Measurements from ENCODE around the gene FZR1.

Gene FZR1

DNA sequence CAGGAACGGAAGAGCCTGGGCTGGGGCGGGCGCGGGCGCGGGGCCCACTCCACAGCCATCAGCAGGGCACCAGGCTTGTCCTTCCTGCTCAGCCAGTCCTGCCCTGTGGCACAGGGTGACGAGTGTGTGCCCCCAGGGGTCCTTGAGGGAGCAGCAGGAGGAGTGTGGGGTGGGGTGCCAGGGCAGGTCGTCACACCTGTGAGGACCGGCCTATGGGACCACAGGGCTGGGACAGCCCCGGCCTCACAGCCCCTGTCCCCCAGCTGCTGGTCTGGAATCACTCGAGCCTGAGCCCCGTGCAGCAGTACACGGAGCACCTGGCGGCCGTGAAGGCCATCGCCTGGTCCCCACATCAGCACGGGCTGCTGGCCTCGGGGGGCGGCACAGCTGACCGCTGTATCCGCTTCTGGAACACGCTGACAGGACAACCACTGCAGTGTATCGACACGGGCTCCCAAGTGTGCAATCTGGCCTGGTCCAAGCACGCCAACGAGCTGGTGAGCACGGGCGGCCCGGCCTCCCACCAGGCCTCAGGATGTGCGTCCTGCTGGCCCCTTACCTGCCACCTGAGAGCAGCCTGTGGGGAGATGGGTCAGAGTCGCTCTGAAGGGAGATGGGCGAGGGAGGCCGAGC lies 26.2 kb downstream of the FZR1 start:
- no peak overlapping the region for H3K4me3 Mint-ChIP-seq
- H3K36me3 Mint-ChIP-seq (ENCODE audit: low read depth): peaks cover 22% of the 10 kb centered on the region
- no peaks in the 10 kb centered on the region for H3K27me3 Mint-ChIP-seq (ENCODE audit: low read depth)
- no peak overlapping the region for H3K27ac Mint-ChIP-seq
- TF ChIP-seq, protein P1, sequence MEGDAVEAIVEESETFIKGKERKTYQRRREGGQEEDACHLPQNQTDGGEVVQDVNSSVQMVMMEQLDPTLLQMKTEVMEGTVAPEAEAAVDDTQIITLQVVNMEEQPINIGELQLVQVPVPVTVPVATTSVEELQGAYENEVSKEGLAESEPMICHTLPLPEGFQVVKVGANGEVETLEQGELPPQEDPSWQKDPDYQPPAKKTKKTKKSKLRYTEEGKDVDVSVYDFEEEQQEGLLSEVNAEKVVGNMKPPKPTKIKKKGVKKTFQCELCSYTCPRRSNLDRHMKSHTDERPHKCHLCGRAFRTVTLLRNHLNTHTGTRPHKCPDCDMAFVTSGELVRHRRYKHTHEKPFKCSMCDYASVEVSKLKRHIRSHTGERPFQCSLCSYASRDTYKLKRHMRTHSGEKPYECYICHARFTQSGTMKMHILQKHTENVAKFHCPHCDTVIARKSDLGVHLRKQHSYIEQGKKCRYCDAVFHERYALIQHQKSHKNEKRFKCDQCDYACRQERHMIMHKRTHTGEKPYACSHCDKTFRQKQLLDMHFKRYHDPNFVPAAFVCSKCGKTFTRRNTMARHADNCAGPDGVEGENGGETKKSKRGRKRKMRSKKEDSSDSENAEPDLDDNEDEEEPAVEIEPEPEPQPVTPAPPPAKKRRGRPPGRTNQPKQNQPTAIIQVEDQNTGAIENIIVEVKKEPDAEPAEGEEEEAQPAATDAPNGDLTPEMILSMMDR (IDR thresholded peaks at IDR 0.05; ENCODE audit: unreplicated experiment in 3 of 3): no peak
- H3K4me1 Mint-ChIP-seq: no peaks in the 10 kb centered on the region
- no peaks in the 10 kb centered on the region for H3K9me3 Mint-ChIP-seq

DNA sequence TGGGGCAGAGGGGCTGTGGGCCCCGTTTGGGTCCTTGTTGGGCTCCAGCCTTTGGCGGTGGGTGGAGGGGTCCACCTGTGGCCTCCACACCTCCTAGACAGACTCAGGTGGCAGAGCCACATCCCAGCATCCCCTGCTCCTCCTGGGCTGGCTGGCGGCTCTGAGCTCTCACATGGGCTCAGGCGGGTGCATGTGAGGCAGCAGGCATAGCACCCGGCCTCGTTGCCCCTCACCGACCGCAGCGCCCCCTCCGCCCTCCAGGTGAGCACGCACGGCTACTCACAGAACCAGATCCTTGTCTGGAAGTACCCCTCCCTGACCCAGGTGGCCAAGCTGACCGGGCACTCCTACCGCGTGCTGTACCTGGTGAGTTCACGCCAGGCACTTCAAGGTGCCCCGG lies 26.9 kb downstream of the FZR1 start:
- H3K4me3 Mint-ChIP-seq: no peak overlapping the region
- H3K9me3 Mint-ChIP-seq: no peaks in the 10 kb centered on the region
- H3K36me3 Mint-ChIP-seq (ENCODE audit: low read depth): peaks cover 22% of the 10 kb centered on the region
- H3K27ac Mint-ChIP-seq: no peak overlapping the region
- TF ChIP-seq, protein P1 (IDR thresholded peaks at IDR 0.05; ENCODE audit: unreplicated experiment in 3 of 3): no peak
- no peaks in the 10 kb centered on the region for H3K4me1 Mint-ChIP-seq
- no peaks in the 10 kb centered on the region for H3K27me3 Mint-ChIP-seq (ENCODE audit: low read depth)

DNA sequence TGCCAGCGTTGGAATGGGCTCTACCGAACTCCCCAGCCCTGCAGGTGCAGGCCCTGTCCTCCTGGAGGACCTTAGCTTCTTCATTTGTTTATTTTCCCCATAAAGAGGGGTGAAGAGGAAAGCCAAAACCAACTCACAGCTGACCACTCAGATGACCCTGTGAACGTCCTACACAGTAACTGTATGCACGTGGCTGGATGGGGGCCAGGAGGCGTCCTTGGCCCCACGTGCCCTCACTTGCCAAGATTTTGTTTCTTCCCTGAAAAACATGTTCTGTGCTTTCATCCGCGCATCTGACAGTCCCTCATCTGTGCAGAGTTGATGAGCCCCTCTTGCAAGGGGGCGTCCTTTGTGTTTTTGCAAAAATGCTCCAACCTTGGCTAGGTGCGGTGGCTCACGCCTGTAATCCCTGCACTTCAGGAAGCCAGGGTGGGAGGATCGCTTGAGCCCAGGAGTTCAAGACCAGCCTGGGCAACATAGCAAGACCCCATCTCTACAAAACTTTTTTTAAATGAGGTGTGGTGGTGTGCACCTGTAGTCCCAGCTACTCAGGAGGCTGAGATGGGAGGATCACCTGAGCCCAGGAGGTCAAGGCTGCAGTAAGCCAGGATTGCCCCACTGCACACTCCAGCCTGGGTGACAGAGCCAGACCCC lies 27.6 kb downstream of the FZR1 start:
- Mint-ChIP-seq H3K36me3 (ENCODE audit: low read depth) (peaks cover 22% of the 10 kb centered on the region), H3K9me3 (no peaks in the 10 kb centered on the region), H3K4me1 (no peaks in the 10 kb centered on the region), H3K27ac (no peak overlapping the region), H3K27me3 (ENCODE audit: low read depth) (no peaks in the 10 kb centered on the region), H3K4me3 (no peak overlapping the region)
- TF ChIP-seq, protein P1 (IDR thresholded peaks at IDR 0.05; ENCODE audit: unreplicated experiment in 3 of 3): no peak

DNA sequence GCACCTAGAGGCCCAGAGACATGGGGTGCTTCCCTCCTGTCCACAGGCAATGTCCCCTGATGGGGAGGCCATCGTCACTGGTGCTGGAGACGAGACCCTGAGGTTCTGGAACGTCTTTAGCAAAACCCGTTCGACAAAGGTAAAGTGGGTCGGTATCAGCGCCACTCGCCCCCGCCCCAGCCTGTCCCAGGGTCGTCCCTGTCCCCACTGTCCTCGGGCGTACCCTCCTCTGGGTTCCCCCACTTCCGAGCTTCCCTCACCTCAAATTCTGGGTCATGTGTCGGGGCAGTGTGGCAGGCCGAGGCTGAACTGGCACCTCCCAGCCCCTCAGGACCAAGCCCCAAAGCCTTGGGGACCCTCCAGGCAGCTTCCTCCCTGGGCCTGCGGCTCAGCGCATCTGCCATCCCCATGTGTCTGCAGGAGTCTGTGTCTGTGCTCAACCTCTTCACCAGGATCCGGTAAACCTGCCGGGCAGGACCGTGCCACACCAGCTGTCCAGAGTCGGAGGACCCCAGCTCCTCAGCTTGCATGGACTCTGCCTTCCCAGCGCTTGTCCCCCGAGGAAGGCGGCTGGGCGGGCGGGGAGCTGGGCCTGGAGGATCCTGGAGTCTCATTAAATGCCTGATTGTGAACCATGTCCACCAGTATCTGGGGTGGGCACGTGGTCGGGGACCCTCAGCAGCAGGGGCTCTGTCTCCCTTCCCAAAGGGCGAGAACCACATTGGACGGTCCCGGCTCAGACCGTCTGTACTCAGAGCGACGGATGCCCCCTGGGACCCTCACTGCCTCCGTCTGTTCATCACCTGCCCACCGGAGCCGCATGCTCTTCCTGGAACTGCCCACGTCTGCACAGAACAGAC lies 28.5 kb downstream of the FZR1 start:
- no peak overlapping the region for H3K4me3 Mint-ChIP-seq
- TF ChIP-seq, protein P1 (IDR thresholded peaks at IDR 0.05; ENCODE audit: unreplicated experiment in 3 of 3): no peak
- peaks cover 22% of the 10 kb centered on the region for H3K36me3 Mint-ChIP-seq (ENCODE audit: low read depth)
- H3K4me1 Mint-ChIP-seq: no peaks in the 10 kb centered on the region
- H3K27ac Mint-ChIP-seq: no peak overlapping the region
- no peaks in the 10 kb centered on the region for H3K9me3 Mint-ChIP-seq
- H3K27me3 Mint-ChIP-seq (ENCODE audit: low read depth): no peaks in the 10 kb centered on the region

DNA sequence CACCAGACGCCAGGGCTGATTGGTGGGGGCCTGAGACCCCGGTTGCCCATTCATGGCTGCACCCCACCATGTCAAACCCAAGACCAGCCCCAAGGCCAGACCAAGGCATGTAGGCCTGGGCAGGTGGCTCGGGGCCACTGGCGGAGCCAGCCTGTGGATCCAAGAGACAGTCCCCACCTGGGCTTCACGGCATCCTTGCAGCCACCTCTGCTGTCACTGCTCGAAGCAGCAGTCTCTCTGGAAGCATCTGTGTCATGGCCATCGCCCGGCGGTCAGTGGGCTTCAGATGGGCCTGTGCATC lies 29.1 kb downstream of the FZR1 start:
- TF ChIP-seq, protein P1 (IDR thresholded peaks at IDR 0.05; ENCODE audit: unreplicated experiment in 3 of 3): no peak
- Mint-ChIP-seq H3K9me3 (no peaks in the 10 kb centered on the region), H3K36me3 (ENCODE audit: low read depth) (peaks cover 22% of the 10 kb centered on the region), H3K27me3 (ENCODE audit: low read depth) (no peaks in the 10 kb centered on the region), H3K27ac (no peak overlapping the region), H3K4me1 (no peaks in the 10 kb centered on the region), H3K4me3 (no peak overlapping the region)
